GM23248 (cell line): ENCODE measurements around the gene HSCB.

Source experiments
- EZH2 ChIP-seq: fragments of 200-600 bp; sonication (generic); IDR thresholded peaks from 2 replicates; pipeline ENCODE4 v1.6.1; 2018; ENCODE audit warnings: antibody characterized with exemption, mild to moderate bottlenecking; ENCODE audit not compliant: insufficient read depth, poor library complexity, severe bottlenecking
- EZH2phosphoT487 ChIP-seq: fragments of 200-600 bp; sonication (generic); IDR thresholded peaks from 2 replicates; pipeline ENCODE4 v1.6.1; 2018; ENCODE audit warnings: antibody characterized with exemption, moderate library complexity, mild to moderate bottlenecking, low read depth; ENCODE audit not compliant: insufficient read depth

DNA sequence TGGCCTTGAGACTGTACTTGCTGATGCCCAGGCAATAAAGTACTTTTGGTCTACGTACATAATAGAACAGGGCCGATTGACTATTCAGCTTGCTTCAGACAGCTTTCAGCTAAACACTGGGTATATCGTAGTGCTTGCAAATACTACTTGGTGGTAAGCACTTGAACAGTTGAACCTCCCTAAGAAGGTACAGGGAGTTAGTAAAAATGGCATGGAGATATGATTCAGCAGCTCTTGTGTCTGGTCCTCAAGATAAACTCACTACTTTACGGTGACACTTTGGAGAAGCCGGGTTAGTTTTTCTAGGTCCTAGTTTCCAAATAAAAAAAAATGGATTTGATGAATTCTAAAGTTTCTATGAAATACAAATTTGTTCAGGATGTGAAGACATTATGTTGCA lies 38.0 kb downstream of the HSCB start:
- no peak for TF ChIP-seq EZH2
- no peak for TF ChIP-seq EZH2phosphoT487
